ENCODE measurements around the gene TAS2R13. TPM values are rescaled to one million over a fixed set of nuclear protein-coding genes. Genes with fewer than 3 reads are reported as not detected.

The TAS2R13 gene
- total and polyA plus RNA-seq, 8 donors: 0.47 to 0.91 (median 0.72) TPM; not detected in 2

DNA sequence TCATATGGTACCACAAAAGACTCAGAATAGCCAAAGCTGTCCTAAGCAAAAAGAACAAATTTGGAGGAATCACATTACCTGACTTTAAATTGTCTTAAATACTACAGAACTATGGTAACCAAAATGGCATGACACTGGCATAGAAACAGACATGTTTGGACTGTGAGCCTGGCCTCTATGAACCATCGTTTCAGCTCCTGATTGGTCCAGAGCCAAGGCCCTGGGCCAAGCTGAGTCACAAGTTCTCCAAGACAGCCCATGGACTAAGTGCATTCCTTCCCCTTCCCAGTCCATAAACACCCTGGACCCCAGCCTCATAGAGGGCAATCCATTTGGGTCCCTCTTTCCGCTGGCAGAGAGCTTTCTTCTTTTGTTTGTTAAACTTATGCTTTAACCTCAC lies 48.0 kb downstream of the TAS2R13 start:
- no peak overlapping the region for H3K4me3 ChIP-seq
- H3K27me3 ChIP-seq: no peaks in the 10 kb centered on the region
- DNase-seq: no peak
- H3K9me3 ChIP-seq: no peaks in the 10 kb centered on the region
- no peaks in the 10 kb centered on the region for H3K4me1 ChIP-seq
- no peak for FAIRE-seq
- no peak for TF ChIP-seq CTCF (IDR thresholded peaks at IDR 0.05)
- intact Hi-C loops (cut with DNase I): no loop called here
- ATAC-seq: no peak
- H3K36me3 ChIP-seq: no peaks in the 10 kb centered on the region
- H3K27ac ChIP-seq: no peak overlapping the region
- WGBS, 2 donors: 80 to 87% methylated on average over 2 of the region's 2 CpGs

Other genes with a start within 250 kb of the TAS2R13 start
- gene STYK1, start 235.5 kb downstream of the TAS2R13 start, total RNA-seq: under 1 TPM in 4 of 6 donors, not detected in 2; 0.12 to 0.55 (median 0.23) TPM
- gene STYK1, start 235.5 kb downstream of the TAS2R13 start, polyA plus RNA-seq: under 1 TPM; 0.04 to 0.07 TPM
- gene YBX3, start 186.2 kb downstream of the TAS2R13 start, total RNA-seq: 100 to 1,000 TPM; 241 to 444 (median 317) TPM
- gene YBX3, start 186.2 kb downstream of the TAS2R13 start, polyA plus RNA-seq: 100 to 1,000 TPM; 323 to 352 TPM
- gene TAS2R7, start 106.9 kb downstream of the TAS2R13 start, total RNA-seq: not detected
- not detected for gene TAS2R7, start 106.9 kb downstream of the TAS2R13 start, polyA plus RNA-seq
- gene TAS2R8, start 102.3 kb downstream of the TAS2R13 start, total RNA-seq: not detected
- gene TAS2R8, start 102.3 kb downstream of the TAS2R13 start, polyA plus RNA-seq: under 1 TPM in 1 of 2 donors, not detected in 1; 0.09 TPM
- gene TAS2R9, start 99.4 kb downstream of the TAS2R13 start, total RNA-seq: not detected
- not detected for gene TAS2R9, start 99.4 kb downstream of the TAS2R13 start, polyA plus RNA-seq
- gene TAS2R10, start 83.2 kb downstream of the TAS2R13 start, total RNA-seq: under 1 TPM in 3 of 6 donors, not detected in 3; 0.17 to 0.28 (median 0.25) TPM
- under 1 TPM in 1 of 2 donors, not detected in 1; 0.14 TPM for gene TAS2R10, start 83.2 kb downstream of the TAS2R13 start, polyA plus RNA-seq
- gene PRR4, start 60.1 kb downstream of the TAS2R13 start, total RNA-seq: 1 to 10 TPM in 1 of 6 donors, under 1 TPM in 4, not detected in 1; 0.32 to 1.8 (median 0.55) TPM
- gene PRR4, start 60.1 kb downstream of the TAS2R13 start, polyA plus RNA-seq: 1 to 10 TPM; 3.8 to 4.3 TPM
- gene PRH1, start 25.3 kb downstream of the TAS2R13 start, total RNA-seq: 10 to 100 TPM in 1 of 6 donors, 1 to 10 TPM in 5; 4.7 to 11.0 (median 6.7) TPM
- gene PRH1, start 25.3 kb downstream of the TAS2R13 start, polyA plus RNA-seq: 1 to 10 TPM; 2.0 to 2.5 TPM
- gene PRH2, start 19.7 kb upstream of the TAS2R13 start, total RNA-seq: not detected
- under 1 TPM in 1 of 2 donors, not detected in 1; 0.42 TPM for gene PRH2, start 19.7 kb upstream of the TAS2R13 start, polyA plus RNA-seq
- gene TAS2R14, start 29.7 kb upstream of the TAS2R13 start, total RNA-seq: 1 to 10 TPM in 1 of 6 donors, under 1 TPM in 5; 0.83 to 1.7 (median 0.88) TPM
- 1 to 10 TPM in 1 of 2 donors, under 1 TPM in 1; 0.91 to 1.5 TPM for gene TAS2R14, start 29.7 kb upstream of the TAS2R13 start, polyA plus RNA-seq
- under 1 TPM; 0.40 to 0.74 (median 0.60) TPM for gene TAS2R50, start 77.3 kb upstream of the TAS2R13 start, total RNA-seq
- gene TAS2R50, start 77.3 kb upstream of the TAS2R13 start, polyA plus RNA-seq: not detected
- gene TAS2R20, start 88.7 kb upstream of the TAS2R13 start, total RNA-seq: under 1 TPM; 0.42 to 0.98 (median 0.76) TPM
- gene TAS2R20, start 88.7 kb upstream of the TAS2R13 start, polyA plus RNA-seq: under 1 TPM in 1 of 2 donors, not detected in 1; 0.35 TPM
- 1 to 10 TPM in 3 of 6 donors, under 1 TPM in 3; 0.76 to 2.0 (median 1.2) TPM for gene TAS2R19, start 113.1 kb upstream of the TAS2R13 start, total RNA-seq
- under 1 TPM; 0.19 to 0.28 TPM for gene TAS2R19, start 113.1 kb upstream of the TAS2R13 start, polyA plus RNA-seq
- 1 to 10 TPM in 5 of 6 donors, under 1 TPM in 1; 0.85 to 2.9 (median 1.6) TPM for gene TAS2R31, start 121.8 kb upstream of the TAS2R13 start, total RNA-seq
- gene TAS2R31, start 121.8 kb upstream of the TAS2R13 start, polyA plus RNA-seq: under 1 TPM; 0.23 TPM
- under 1 TPM; 0.43 to 0.61 (median 0.55) TPM for gene TAS2R46, start 152.7 kb upstream of the TAS2R13 start, total RNA-seq
- gene TAS2R46, start 152.7 kb upstream of the TAS2R13 start, polyA plus RNA-seq: not detected
- under 1 TPM in 4 of 6 donors, not detected in 2; 0.17 to 0.28 (median 0.22) TPM for gene TAS2R43, start 182.8 kb upstream of the TAS2R13 start, total RNA-seq
- under 1 TPM in 1 of 2 donors, not detected in 1; 0.16 TPM for gene TAS2R43, start 182.8 kb upstream of the TAS2R13 start, polyA plus RNA-seq
- 1 to 10 TPM in 5 of 6 donors, under 1 TPM in 1; 0.98 to 2.6 (median 1.5) TPM for gene TAS2R30, start 225.1 kb upstream of the TAS2R13 start, total RNA-seq
- not detected for gene TAS2R30, start 225.1 kb upstream of the TAS2R13 start, polyA plus RNA-seq

Data from pancreas (tissue), 10 donors.